HL-60 (cell line): Measurements from ENCODE around the gene EML6.

Source experiments
- CTCF ChIP-seq: IDR thresholded peaks from one replicate; pipeline ENCODE4 v1.5.1; 2011; ENCODE audit warnings: low read length, control low read depth, inconsistent platforms; ENCODE audit not compliant: insufficient read depth
- GABPA ChIP-seq: IDR thresholded peaks from 2 replicates; pipeline ENCODE4 v1.6.1; 2012; ENCODE audit warnings: low read depth
- POLR2AphosphoS5 ChIP-seq: IDR thresholded peaks from 2 replicates; pipeline ENCODE4 v1.6.1; 2012; ENCODE audit warnings: low read depth
- TF ChIP-seq, protein P1 (sequence below): IDR thresholded peaks from 2 replicates; pipeline ENCODE4 v1.6.1; 2012; ENCODE audit warnings: low read depth; ENCODE audit not compliant: insufficient replicate concordance

DNA sequence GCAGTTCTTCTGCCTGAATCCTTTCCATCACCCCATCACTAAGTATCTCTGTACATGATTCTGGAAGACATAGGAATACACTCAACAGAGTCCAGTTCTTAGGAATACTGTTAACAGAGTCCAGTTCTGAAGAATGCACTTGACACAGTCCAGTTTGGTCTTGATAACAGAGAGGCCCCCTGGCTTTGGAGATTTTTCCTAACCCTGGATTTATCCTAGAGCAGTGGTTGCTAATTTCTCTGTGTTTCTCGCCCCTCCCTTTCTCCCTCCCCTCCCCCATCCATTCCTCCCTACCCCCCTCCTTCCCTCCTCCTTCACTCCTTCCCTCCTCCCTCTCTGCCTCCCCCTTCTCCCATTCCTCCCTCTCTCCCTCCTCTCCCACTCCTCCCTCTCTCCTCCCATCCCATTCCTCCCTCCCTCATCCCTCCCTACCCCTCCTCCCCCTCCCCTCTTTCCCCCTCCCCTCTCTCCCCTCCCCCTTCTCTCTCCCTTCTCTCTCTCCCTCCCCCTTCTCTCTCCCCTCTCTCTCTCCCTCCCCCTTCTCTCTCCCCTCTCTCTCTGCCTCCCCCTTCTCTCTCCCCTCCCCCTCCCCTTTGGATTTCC, 221.4 kb downstream of the EML6 start:
- TF ChIP-seq CTCF (no peak), GABPA (no peak), POLR2AphosphoS5 (no peak)
- TF ChIP-seq, protein P1, sequence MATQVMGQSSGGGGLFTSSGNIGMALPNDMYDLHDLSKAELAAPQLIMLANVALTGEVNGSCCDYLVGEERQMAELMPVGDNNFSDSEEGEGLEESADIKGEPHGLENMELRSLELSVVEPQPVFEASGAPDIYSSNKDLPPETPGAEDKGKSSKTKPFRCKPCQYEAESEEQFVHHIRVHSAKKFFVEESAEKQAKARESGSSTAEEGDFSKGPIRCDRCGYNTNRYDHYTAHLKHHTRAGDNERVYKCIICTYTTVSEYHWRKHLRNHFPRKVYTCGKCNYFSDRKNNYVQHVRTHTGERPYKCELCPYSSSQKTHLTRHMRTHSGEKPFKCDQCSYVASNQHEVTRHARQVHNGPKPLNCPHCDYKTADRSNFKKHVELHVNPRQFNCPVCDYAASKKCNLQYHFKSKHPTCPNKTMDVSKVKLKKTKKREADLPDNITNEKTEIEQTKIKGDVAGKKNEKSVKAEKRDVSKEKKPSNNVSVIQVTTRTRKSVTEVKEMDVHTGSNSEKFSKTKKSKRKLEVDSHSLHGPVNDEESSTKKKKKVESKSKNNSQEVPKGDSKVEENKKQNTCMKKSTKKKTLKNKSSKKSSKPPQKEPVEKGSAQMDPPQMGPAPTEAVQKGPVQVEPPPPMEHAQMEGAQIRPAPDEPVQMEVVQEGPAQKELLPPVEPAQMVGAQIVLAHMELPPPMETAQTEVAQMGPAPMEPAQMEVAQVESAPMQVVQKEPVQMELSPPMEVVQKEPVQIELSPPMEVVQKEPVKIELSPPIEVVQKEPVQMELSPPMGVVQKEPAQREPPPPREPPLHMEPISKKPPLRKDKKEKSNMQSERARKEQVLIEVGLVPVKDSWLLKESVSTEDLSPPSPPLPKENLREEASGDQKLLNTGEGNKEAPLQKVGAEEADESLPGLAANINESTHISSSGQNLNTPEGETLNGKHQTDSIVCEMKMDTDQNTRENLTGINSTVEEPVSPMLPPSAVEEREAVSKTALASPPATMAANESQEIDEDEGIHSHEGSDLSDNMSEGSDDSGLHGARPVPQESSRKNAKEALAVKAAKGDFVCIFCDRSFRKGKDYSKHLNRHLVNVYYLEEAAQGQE: no peak
